Measurements from ENCODE around the gene SHBG. TPM values are rescaled to one million over a fixed set of nuclear protein-coding genes. Genes with fewer than 3 reads are reported as not detected.

The SHBG gene
- total and polyA plus RNA-seq, 2 of the 8 experiments (the other 6 are each of a cell fraction or from before 2014, with no cell fraction given), result 1.1 to 1.2 TPM

GRCh38 chr17:7627250-7628121 lies 2.4 kb upstream of the SHBG start, which contains the start of gene SAT2:
SAT2 (minus strand) TSS chr17:7627821; CDS start chr17:7627635, 186 bp downstream.
- Histone ChIP-seq H2BK120ac (replicated peaks; ENCODE audit: low read depth, low read length) (no peak within 1 kb of the TSS), H3K4me3 (ENCODE audit: extremely low read depth in 1 of 4, insufficient read depth in 2 of 4, low read depth in 3 of 4, low read length in 4 of 4) (peak within 1 kb of the TSS; percentile 72 to 98 (median 76)), H3K79me1 (ENCODE audit: low read depth, low read length) (peaks cover 2% of the 10 kb centered on the region; the same call in 1 of the 2 replicates), H3K23me2 (ENCODE audit: low read depth, low read length) (peaks cover 8% of the 10 kb centered on the region), H2AK5ac (ENCODE audit: low read depth, low read length) (no peak within 1 kb of the TSS), H3K4ac (replicated peaks; ENCODE audit: insufficient read length, low read depth, low read length) (peak within 1 kb of the TSS; percentile 60), H2BK5ac (ENCODE audit: low read depth, low read length) (no peak within 1 kb of the TSS; the same call in 1 of the 2 replicates), H3K56ac (replicated peaks; ENCODE audit: insufficient read length, low read depth, low read length) (peak within 1 kb of the TSS; percentile 83), H3K14ac (ENCODE audit: insufficient read length) (no peak within 1 kb of the TSS), H2BK12ac (ENCODE audit: low read depth, low read length) (0 out of 2 replicates have a peak within 1 kb of the TSS, but pooled peaks have one; percentile 90), H3K23ac (ENCODE audit: insufficient read length) (no peak within 1 kb of the TSS), H3K36me3 (ENCODE audit: control insufficient read depth in 2 of 4, insufficient read depth in 4 of 4, low read length in 3 of 4) (peaks cover 0 to 4% (median 0%) of the 10 kb centered on the region in 4 experiments; a peak in 1 of 8 replicates), H2BK15ac (ENCODE audit: low read length) (peak within 1 kb of the TSS; percentile 61; the same call in 1 of the 2 replicates), H3K18ac (ENCODE audit: extremely low read depth, low read length) (peak within 1 kb of the TSS; percentile 87), H3K4me2 (ENCODE audit: insufficient read depth in 1 of 2, low read depth in 2 of 2, low read length in 2 of 2) (peak within 1 kb of the TSS; percentile 72 to 77), H3K27ac (ENCODE audit: low read depth, low read length) (peak within 1 kb of the TSS; percentile 16; the same call in 1 of the 2 replicates), H4K20me1 (replicated peaks in 1 of 2; ENCODE audit: control insufficient read depth in 1 of 2, insufficient read depth in 2 of 2, low read length in 2 of 2) (no peaks in the 10 kb centered on the region), H2AFZ (ENCODE audit: low read length) (no peak within 1 kb of the TSS; the same call in 1 of the 2 replicates), H3K4me1 (replicated peaks in 1 of 4; ENCODE audit: control insufficient read depth in 3 of 4, insufficient read depth in 4 of 4, low read length in 3 of 4) (peaks cover 2 to 10% (median 4%) of the 10 kb centered on the region in 4 experiments; a peak in 5 of 7 replicates), H4K8ac (ENCODE audit: extremely low read depth, insufficient read depth, low read length) (peak within 1 kb of the TSS; percentile 69; the same call in 1 of the 2 replicates), H3K27me3 (replicated peaks in 1 of 4; ENCODE audit: control insufficient read depth in 3 of 4, extremely low read depth in 1 of 4, insufficient read depth in 3 of 4, low read length in 3 of 4) (no peaks in the 10 kb centered on the region), H2BK20ac (ENCODE audit: low read length) (no peak within 1 kb of the TSS), H3K9ac (replicated peaks in 1 of 4; ENCODE audit: extremely low read depth in 1 of 4, low read depth in 3 of 4, low read length in 3 of 4) (peak within 1 kb of the TSS; percentile 64 to 89 (median 78); a peak in 6 of 7 replicates), H4K5ac (ENCODE audit: insufficient read length, low read depth, low read length) (peak within 1 kb of the TSS; percentile 79), H3K79me2 (ENCODE audit: control insufficient read depth in 1 of 2, insufficient read depth in 2 of 2, low read length in 2 of 2) (peaks cover 0 to 3% of the 10 kb centered on the region in 2 experiments; a peak in 1 of 4 replicates), H3K9me3 (ENCODE audit: insufficient read depth in 2 of 2, low read depth in 1 of 2, low read length in 1 of 2) (no peaks in the 10 kb centered on the region), H4K91ac (replicated peaks; ENCODE audit: insufficient read length, low read length) (peak within 1 kb of the TSS; percentile 80)
- WGBS, 2 experiments (ENCODE audit: extremely low coverage in 1 of 2, insufficient coverage in 1 of 2, insufficient read length in 1 of 2, insufficient replicate concordance in 2 of 2, low coverage in 1 of 2, low lambda C conversion rate in 2 of 2, missing lambda C conversion rate in 1 of 2), result 1% methylated on average over 27 of the region's 54 CpGs; no CpG with 5 or more reads in 1 of the 2 experiments
- ChIA-PET CTCF (ENCODE audit: partially characterized antibody) (interaction anchor here (0.6 to 3.7 kb wide), 20 partner anchors 9 to 124 kb away, joined by 3 to 23 read pairs (median 4); partner anchors contain the start of genes EFNB3, FXR2, TP53 and WRAP53), POLR2A (ENCODE audit: partially characterized antibody) (interaction anchor here (0.7 to 79.4 kb wide), 19 partner anchors 9 to 104 kb away, joined by 3 to 2272 read pairs (median 4); partner anchors contain the start of genes ATP1B2, CD68, EFNB3 and FXR2)
- peak; percentile 87 to 100 for DNase-seq (ENCODE audit: low read depth in 1 of 2, low spot score in 2 of 2)
- no peak for FAIRE-seq
- TF ChIP-seq RBBP5 (IDR thresholded peaks at IDR 0.05; ENCODE audit: borderline replicate concordance, low read depth, low read length) (peak; percentile 49; the same call in 1 of the 2 replicates), TAF1 (IDR thresholded peaks at IDR 0.05; ENCODE audit: low read depth, low read length) (peak; percentile 79), CBX5 (IDR thresholded peaks at IDR 0.05; ENCODE audit: low read depth, low read length) (no peak), SP1 (IDR thresholded peaks at IDR 0.05; ENCODE audit: low read depth, low read length) (peak; percentile 76; the same call in 1 of the 2 replicates), NRF1 (IDR thresholded peaks at IDR 0.05; ENCODE audit: low read depth, low read length) (no peak), EZH2 (IDR thresholded peaks at IDR 0.05; ENCODE audit: low read depth, low read length, severe bottlenecking) (no peak), POLR2AphosphoS5 (IDR thresholded peaks at IDR 0.05; ENCODE audit: low read depth, low read length) (peak; percentile 72; the same call in 1 of the 2 replicates), PHF8 (conservative IDR thresholded peaks at IDR 0.05; ENCODE audit: low read depth, low read length) (peak; percentile 72), ASH2L (IDR thresholded peaks at IDR 0.05; ENCODE audit: low read length) (peak; percentile 72), SIN3A (conservative IDR thresholded peaks at IDR 0.05 in 1 of 2, IDR thresholded peaks at IDR 0.05 in 1 of 2; ENCODE audit: low read depth in 1 of 2, low read length in 2 of 2) (0 out of 4 replicates have a peak, but pooled peaks have one; percentile 38 to 52)
